GM12873 (cell line): ENCODE measurements around the gene GALR3.

ENCODE experiments used
- CTCF ChIP-seq: IDR thresholded peaks from 2 replicates; pipeline ENCODE4 v1.5.1; 2012; ENCODE audit warnings: low read depth, mild to moderate bottlenecking, moderate library complexity, low read length, control low read depth; ENCODE audit not compliant: insufficient read depth; ENCODE audit errors: missing control alignments

Gene GALR3

GRCh38 chr22:37801946-37802309 is 21.3 kb upstream of the GALR3 start:
- no peak for TF ChIP-seq CTCF

GRCh38 chr22:37802310-37803194 is 20.6 kb upstream of the GALR3 start:
- TF ChIP-seq CTCF, result no peak

GRCh38 chr22:37803195-37803638 is 20.0 kb upstream of the GALR3 start:
- TF ChIP-seq CTCF, result no peak

GRCh38 chr22:37803639-37804351 is 19.4 kb upstream of the GALR3 start:
- TF ChIP-seq CTCF, result no peak

- TF ChIP-seq CTCF, result no peak
These were observed 18.8 kb upstream of the GALR3 start for GRCh38 chr22:37804352-37804880.

- TF ChIP-seq CTCF, result no peak
These were observed 18.0 kb upstream of the GALR3 start for GRCh38 chr22:37804881-37805809.
